NCI-H1105 (cell line): ENCODE results near the gene SAMD13.

ENCODE experiments used
- DNase-seq: peaks from one replicate; lab custom pipeline; 2025; lab: John Stamatoyannopoulos, UW

SAMD13 gene

GRCh38 chr1:84373436-84374141 lies 72.1 kb downstream of the SAMD13 start:
- DNase-seq = no peak

GRCh38 chr1:84374991-84375696 lies 73.6 kb downstream of the SAMD13 start:
- DNase-seq = no peak

GRCh38 chr1:84376000-84376910 lies 74.7 kb downstream of the SAMD13 start:
- no peak for DNase-seq

GRCh38 chr1:84377480-84378095 lies 76.1 kb downstream of the SAMD13 start:
- no peak for DNase-seq

- no peak for DNase-seq
Measured at GRCh38 chr1:84379138-84379916, 77.8 kb downstream of the SAMD13 start.

GRCh38 chr1:84379917-84380180 lies 78.3 kb downstream of the SAMD13 start:
- no peak for DNase-seq

- no peak for DNase-seq
Measured at GRCh38 chr1:84382127-84382526, 80.6 kb downstream of the SAMD13 start.

GRCh38 chr1:84385347-84385746 lies 83.8 kb downstream of the SAMD13 start:
- DNase-seq = no peak

- DNase-seq = no peak
Measured at GRCh38 chr1:84386716-84387479, 85.4 kb downstream of the SAMD13 start.

GRCh38 chr1:84387480-84388163 lies 86.1 kb downstream of the SAMD13 start:
- DNase-seq = no peak

GRCh38 chr1:84390226-84390625 lies 88.7 kb downstream of the SAMD13 start:
- DNase-seq = no peak

GRCh38 chr1:84398175-84399155 lies 97.0 kb downstream of the SAMD13 start, which contains the start of gene DNASE2B:
Gene DNASE2B (plus strand): TSS chr1:84398484. CDS start chr1:84398565, 81 bp downstream.
- DNase-seq = no peak
